HT1080 (cell line): Measurements from ENCODE around the gene NENF. TPM values are rescaled to one million over a fixed set of nuclear protein-coding genes. Genes with fewer than 3 reads are reported as not detected.
"Not testable (repeated sequence)": the region's sequence is repeated elsewhere in the genome, so short reads cannot be mapped to it uniquely, and the experiment has no call there.

Source experiments
- DNase-seq: peaks from one replicate; pipeline ENCODE4 v3.0.0-alpha.2; 2015; ENCODE audit warnings: low read depth
- total RNA-seq: library from RNA; depleted of rRNA; stranded (reverse); fragments of >200 nt; shearing (Covaris generic); gene quantifications from 2 replicates; pipeline ENCODE4 v1.2.3, GENCODE V29; 2014

The NENF gene
- total RNA-seq, 1 experiment from 2014 or later: 42.8 TPM

DNA sequence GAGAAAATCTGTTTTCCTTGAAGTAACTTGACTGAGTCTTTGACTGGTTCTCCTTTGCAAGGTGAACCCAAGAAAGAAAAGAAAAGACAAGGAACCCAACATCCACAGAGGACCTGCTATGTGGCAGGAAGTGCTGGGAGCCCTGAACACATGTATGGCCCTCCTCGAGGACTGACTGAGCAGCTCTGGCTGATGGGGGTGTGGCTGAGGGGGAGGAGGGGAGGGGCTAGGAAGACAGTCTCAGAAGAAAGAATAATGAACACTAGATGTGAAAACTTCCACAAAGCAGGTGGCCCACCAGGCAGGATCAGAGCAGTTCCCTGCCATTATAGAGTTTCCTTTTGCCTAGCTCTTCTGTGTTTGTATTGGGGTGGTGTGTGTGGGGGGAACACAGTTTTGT is 26.1 kb downstream of the NENF start:
- no peak for DNase-seq

DNA sequence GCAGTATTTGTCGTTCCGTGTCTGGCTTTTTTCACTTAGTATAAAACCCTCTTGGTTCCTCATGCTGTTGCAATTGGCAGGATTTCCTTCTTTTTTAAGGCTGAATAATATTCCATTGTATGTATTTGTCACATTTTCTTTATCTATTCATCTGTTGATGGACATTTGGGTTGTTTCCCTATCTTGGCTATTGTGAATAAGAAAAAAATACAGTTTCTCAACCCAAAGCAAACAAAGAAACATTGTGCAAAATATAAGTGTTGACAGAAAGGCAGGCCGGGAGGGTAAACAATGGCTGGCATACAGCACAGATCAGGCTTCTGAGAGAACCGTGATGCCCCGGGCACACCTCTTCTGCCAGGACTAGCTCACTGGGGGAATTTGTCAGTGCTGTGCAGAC is 26.9 kb downstream of the NENF start:
- no peak for DNase-seq

DNA sequence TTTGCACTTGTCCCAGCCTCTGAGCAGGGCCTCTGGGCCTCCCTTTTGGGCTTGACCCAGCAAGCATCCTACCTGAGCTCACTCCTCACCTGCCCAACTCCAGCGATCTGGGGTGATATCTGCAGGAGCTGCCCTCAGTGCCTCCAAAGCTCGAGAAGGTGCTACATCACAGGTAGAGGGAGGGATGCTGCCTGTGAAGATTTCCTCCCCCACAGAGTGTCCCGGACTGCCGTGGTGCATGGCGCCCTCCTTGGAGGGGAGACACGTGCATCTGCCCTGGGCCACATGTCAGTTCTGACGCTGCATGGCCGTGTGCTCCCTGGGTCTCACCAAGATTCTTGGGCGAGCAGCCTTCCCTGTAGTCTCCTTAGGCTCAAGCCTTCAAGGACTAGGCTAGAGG is 27.7 kb downstream of the NENF start:
- DNase-seq: no peak

DNA sequence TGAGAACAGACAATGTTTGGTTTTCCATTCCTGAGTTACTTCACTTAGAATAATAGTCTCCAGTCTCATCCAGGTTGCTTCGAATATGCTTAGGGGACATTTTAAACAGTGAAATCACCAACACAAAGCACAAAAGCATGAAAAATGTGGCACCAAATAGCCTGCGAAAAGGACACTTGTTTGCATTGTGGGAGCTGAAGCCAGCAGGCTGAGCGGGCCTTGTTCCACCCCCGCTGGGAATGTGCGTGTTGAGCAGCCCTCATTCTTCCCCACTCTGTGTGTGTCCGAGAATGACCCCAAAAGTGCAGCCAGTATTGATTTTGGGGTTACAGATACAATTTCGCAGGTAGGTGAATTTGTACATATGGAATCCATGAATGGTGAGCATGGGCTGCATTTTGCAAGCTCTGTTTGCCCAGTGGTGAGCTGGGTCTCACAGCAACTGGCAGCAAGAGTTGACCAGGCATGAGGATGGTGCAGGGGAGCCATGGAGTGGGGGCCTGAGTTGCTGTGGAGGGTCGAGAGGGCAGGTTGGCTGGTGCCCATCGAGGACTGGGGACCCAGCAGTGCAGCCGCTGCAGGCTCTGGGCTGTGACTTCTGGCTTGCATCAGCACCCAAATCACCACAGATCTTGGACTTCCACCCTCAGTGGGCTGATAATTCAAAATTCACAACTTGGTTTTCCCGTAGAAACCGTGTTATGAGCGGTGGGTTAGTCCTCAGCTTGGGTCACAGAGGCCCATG is 29.4 kb downstream of the NENF start:
- no peak for DNase-seq

- no peak for DNase-seq
These were observed 31.0 kb downstream of the NENF start for GRCh38 chr1:212463565-212464285.

GRCh38 chr1:212465311-212465710 is 32.6 kb downstream of the NENF start:
- DNase-seq: no peak

DNA sequence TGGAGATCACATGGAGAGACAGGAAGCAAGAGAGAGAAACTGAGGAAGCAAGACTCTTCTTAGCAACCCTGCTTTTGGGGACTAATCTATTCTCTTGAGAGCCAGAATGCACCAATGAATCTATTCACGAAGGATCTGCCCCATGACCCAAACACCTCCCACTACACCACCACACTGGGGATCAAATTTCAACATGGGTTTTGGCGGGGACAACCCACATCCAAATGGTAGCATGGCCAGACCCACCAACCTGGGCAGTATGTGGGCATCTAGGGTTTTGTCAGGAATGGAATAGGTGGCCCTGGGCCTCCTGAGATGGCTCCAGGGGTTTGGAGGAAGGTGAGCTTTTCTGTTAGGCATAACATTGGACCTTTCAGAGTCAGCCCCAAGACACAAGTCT is 33.7 kb downstream of the NENF start:
- DNase-seq: no peak

DNA sequence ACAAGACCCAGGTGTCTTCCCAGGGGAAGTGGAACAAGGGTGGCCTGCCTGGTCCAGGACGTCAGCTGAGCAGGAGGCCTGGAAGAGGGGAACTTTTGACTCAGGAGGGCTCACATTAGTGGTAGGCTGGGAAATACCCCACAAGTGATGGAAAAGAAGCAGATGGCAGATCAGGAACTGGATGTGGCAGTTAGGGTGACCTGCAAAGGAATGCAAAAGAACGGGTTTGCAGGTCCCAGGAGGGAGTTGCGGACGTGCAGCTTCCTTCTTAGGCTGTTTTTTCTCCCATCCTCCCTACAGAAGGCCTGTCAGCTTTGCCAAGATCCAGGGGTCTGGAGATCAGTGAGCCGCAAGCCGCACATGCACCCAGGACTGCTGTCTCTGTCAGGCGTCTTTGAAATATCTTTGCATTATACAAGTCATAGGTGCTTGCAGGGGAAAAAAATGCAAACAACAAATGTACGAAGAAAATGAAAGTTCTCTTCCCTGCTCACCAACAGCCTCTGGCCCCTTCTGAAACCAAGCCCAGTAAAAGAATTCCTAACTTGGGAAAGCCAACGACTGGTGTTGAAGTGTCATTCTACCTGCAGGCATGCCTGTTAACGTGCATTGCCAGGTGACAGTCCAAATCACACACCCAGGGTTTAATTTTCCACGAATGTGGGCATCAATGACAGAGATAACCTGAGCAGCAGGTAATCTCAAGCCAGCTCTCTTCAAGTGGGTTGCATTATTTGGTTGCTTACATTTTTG is 34.4 kb downstream of the NENF start:
- DNase-seq: no peak

DNA sequence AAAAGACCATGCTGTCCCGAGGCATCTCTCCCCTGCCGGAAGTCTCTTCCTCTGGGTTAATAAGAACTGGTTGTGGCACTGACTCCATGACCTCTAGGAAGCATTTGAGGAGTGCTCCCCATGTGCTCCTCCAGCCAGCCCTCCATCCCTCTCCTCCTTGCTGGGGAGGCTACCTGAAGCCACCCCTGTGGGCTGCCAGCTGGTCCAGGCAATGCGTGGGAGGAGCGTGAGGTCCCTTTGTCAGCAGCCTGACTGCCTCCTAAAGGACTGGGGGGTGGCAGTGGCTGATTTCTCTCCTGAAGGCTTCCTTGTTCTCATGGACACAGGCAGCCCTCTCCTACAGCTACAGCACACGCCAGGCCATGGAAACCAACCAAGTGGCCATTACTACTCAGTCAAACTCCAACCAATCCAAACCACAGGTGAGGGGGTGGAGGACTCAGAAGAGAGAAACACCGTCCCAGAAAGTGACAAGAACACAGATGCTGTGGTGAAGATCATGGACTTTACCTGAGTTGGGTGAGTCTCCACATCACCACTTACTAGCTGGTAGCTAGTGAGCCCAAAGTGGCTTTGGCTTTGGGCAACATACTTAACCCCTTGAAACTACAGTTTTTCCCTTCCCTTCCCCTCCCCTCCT is 35.2 kb downstream of the NENF start:
- no peak for DNase-seq

- peak; percentile 92 for DNase-seq
These were observed 37.3 kb downstream of the NENF start for GRCh38 chr1:212470059-212470458.

DNA sequence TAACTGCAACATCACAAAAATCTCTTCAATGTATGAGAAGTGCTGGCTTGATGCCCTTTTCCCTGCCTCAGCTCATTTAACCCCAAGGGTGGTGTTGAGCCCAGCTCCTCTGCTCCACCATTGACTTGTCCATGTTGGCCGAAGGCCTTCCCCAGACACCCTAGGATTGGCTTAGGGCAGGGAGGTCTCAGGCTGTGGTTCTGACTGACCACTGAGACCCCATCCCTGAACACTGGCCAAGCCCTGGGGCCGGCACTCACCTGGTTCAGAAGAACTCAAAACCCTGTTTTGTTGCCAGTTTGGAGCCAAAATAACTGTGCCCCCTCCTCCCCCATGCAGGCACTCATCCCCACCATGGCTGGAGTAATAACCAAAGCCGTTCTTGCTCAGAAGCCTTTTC is 38.6 kb downstream of the NENF start:
- DNase-seq: no peak

DNA sequence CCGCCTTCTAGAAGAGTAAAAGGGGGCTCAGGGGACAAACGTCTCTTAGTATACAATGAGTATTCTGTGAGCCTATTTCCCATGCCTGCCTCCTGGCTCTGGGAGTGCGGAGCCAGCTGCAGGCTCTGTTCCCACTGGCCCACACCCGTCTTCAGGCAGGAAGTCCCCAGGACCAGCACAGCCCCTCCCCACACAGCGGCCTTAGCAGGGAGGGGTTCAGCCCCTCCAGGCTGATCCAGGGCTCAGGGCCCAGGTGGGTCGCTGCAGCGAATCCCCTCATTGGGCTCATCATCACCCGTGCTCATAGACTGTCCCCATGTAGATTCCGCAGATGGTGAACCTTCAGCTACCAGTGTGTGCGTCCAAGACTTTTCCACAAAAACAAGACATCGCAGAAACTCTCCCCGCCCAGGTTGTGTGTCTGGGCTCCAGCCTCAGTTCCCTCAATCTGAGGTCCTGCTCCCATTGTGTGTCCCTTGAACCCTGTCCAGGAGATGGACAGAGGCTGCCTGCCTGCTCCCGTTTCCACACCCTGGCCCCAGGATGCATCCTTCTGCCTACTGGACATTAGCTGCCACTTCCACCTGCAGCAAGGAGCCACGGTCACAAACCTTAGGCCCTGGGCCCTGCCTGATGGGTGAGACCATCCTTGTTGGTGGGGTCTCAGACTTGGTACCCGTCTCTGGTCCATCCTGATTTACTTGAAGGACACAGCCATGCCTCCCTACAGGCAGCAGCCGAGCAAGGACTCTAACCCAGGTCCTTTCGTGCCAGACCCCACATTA is 39.4 kb downstream of the NENF start:
- no peak for DNase-seq

GRCh38 chr1:212473729-212474128 is 41.0 kb downstream of the NENF start:
- DNase-seq: no peak

DNA sequence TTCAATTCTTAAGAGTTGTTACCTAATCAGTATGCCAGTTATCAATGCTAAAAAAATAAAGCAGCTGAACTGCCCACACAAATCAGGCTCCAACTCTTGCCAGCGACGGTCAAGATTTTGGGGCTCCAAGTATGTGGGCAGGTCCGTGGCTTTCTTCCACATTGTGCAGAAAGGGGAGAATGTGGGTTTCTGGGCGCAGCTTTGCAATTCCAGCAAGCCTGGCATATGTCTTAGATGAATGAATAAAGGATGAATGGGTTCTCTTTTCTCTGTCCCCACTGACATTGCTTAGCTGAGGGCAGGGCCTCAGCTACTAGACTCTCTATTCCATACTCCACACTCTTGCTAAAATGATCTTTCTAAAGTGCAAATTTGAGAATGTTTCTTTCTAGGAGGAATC is 42.4 kb downstream of the NENF start:
- no peak for DNase-seq

GRCh38 chr1:212475831-212476230 is 43.1 kb downstream of the NENF start:
- DNase-seq: not testable (repeated sequence)

GRCh38 chr1:212477014-212477679 is 44.4 kb downstream of the NENF start:
- peak; percentile 84 for DNase-seq

GRCh38 chr1:212477680-212478466 is 45.2 kb downstream of the NENF start:
- no peak for DNase-seq

DNA sequence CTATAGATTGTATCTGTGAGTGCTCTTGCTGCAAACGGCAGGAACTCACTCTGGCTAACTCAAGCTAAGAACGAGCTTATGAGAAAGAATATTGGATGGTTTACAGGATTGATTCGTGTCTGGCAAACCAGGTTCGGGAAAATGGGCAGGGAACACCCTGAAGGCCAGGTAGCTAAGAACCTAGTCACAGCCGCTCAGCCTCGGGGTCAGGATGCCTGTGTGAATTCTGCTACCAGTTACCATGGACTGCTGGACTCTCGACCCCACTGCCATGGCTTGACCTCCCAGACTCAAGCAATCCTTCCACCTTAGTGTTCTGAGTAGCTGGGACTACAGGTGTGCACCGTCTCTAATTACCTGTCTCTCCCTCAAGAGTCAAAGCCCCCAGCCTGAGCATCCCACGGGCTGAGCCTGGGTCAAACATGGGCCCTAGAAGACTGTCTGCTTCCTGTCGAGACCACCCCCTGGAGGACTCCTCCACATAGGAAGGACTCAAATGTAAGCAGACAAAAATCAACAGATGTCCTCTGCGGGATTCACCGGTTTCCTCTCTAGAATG is 45.8 kb downstream of the NENF start:
- DNase-seq: no peak

DNA sequence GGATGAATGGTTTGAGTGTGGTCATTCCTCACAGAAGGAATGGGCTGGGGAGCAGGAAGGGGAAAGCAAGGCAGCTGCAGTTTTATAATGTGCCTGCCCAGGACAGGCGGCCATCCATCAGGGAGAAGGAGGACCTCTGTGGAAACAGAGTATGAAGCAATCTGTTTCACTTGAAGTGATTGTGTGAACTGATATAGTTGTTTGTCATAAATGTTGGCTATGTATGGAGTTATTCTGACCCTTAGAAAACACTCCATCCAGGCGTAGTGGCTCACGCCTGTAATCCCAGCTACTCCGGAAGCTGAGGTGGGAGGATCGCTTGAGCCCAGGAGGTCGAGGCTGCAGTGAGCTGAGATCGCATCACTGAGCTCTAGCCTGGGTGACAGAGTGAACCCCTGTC is 46.5 kb downstream of the NENF start:
- no peak for DNase-seq
